ENCODE results near the gene TLCD3A. TPM values are rescaled to one million over a fixed set of nuclear protein-coding genes. Genes with fewer than 3 reads are reported as not detected.

Gene TLCD3A
- 1 to 10 TPM; 5.6 to 5.8 TPM for total RNA-seq

GRCh38 chr17:732067-732901, at the start of gene TLCD3A:
TSS of gene TLCD3A (plus strand) at chr17:732596. CDS start at chr17:732648, 52 bp downstream.
- Mint-ChIP-seq H3K4me3 (peak within 1 kb of the TSS; percentile 76), H3K27ac (peak within 1 kb of the TSS; percentile 81), H3K4me1 (peaks cover 19% of the 10 kb centered on the region), H3K27me3 (peaks cover 12% of the 10 kb centered on the region), H3K9me3 (no peaks in the 10 kb centered on the region), H3K36me3 (ENCODE audit: low read depth) (peaks cover 6% of the 10 kb centered on the region)
- POLR2A ChIA-PET = no interaction called here
- DNase-seq = peak; percentile 47
- CTCF ChIA-PET = interaction anchor here (0.9 to 2.1 kb wide), 2 partner anchors 21 to 27 kb away, joined by 3 to 6 read pairs; no protein-coding TSS in a partner anchor

GRCh38 chr17:683040-683439, 49.4 kb upstream of the TLCD3A start:
- Mint-ChIP-seq H3K4me1 (peaks cover 19% of the 10 kb centered on the region), H3K27ac (no peak overlapping the region), H3K4me3 (no peak overlapping the region), H3K9me3 (no peaks in the 10 kb centered on the region), H3K36me3 (ENCODE audit: low read depth) (peaks cover 18% of the 10 kb centered on the region), H3K27me3 (no peaks in the 10 kb centered on the region)
- ChIA-PET CTCF (interaction anchor here (0.8 kb wide), 1 partner anchor 271 kb away, joined by 4 read pairs; no protein-coding TSS in a partner anchor), POLR2A (no interaction called here)
- DNase-seq = no peak

GRCh38 chr17:683499-684254, 48.7 kb upstream of the TLCD3A start:
- no peak for DNase-seq
- H3K27me3 Mint-ChIP-seq = no peaks in the 10 kb centered on the region
- CTCF ChIA-PET = interaction anchor here (0.8 kb wide), 1 partner anchor 271 kb away, joined by 4 read pairs; no protein-coding TSS in a partner anchor
- H3K27ac Mint-ChIP-seq = no peak overlapping the region
- H3K9me3 Mint-ChIP-seq = no peaks in the 10 kb centered on the region
- H3K4me3 Mint-ChIP-seq = no peak overlapping the region
- POLR2A ChIA-PET = no interaction called here
- peaks cover 24% of the 10 kb centered on the region for H3K4me1 Mint-ChIP-seq
- peaks cover 18% of the 10 kb centered on the region for H3K36me3 Mint-ChIP-seq (ENCODE audit: low read depth)

- CTCF ChIA-PET = no interaction called here
- POLR2A ChIA-PET = no interaction called here
- Mint-ChIP-seq H3K9me3 (no peaks in the 10 kb centered on the region), H3K27me3 (no peaks in the 10 kb centered on the region), H3K4me1 (peaks cover 24% of the 10 kb centered on the region), H3K27ac (no peak overlapping the region), H3K36me3 (ENCODE audit: low read depth) (peaks cover 18% of the 10 kb centered on the region), H3K4me3 (no peak overlapping the region)
- DNase-seq = no peak
Observed at GRCh38 chr17:685006-685405, 47.4 kb upstream of the TLCD3A start.

GRCh38 chr17:688100-688989, 44.1 kb upstream of the TLCD3A start:
- peak; percentile 29 for DNase-seq
- Mint-ChIP-seq H3K27ac (no peak overlapping the region), H3K4me3 (no peak overlapping the region), H3K36me3 (ENCODE audit: low read depth) (peaks cover 19% of the 10 kb centered on the region), H3K27me3 (no peaks in the 10 kb centered on the region), H3K9me3 (no peaks in the 10 kb centered on the region), H3K4me1 (peaks cover 9% of the 10 kb centered on the region)
- POLR2A ChIA-PET = interaction anchor here (0.9 kb wide), 1 partner anchor 276 kb away, joined by 5 read pairs; no protein-coding TSS in a partner anchor
- CTCF ChIA-PET = interaction anchor here (0.8 to 1.9 kb wide), 8 partner anchors 10 to 523 kb away, joined by 3 to 8 read pairs (median 4); no protein-coding TSS in a partner anchor

GRCh38 chr17:689556-690275, 42.7 kb upstream of the TLCD3A start:
- H3K4me1 Mint-ChIP-seq = peaks cover 9% of the 10 kb centered on the region
- H3K4me3 Mint-ChIP-seq = no peak overlapping the region
- DNase-seq = no peak
- H3K36me3 Mint-ChIP-seq (ENCODE audit: low read depth) = peaks cover 22% of the 10 kb centered on the region
- no peaks in the 10 kb centered on the region for H3K27me3 Mint-ChIP-seq
- H3K27ac Mint-ChIP-seq = no peak overlapping the region
- no peaks in the 10 kb centered on the region for H3K9me3 Mint-ChIP-seq
- CTCF ChIA-PET = interaction anchor here (0.7 to 1.0 kb wide), 2 partner anchors 8 to 42 kb away, joined by 3 to 4 read pairs; no protein-coding TSS in a partner anchor
- POLR2A ChIA-PET = no interaction called here

GRCh38 chr17:690361-690760, 42.0 kb upstream of the TLCD3A start:
- Mint-ChIP-seq H3K4me3 (no peak overlapping the region), H3K27ac (no peak overlapping the region), H3K4me1 (peaks cover 9% of the 10 kb centered on the region), H3K27me3 (no peaks in the 10 kb centered on the region), H3K36me3 (ENCODE audit: low read depth) (peaks cover 26% of the 10 kb centered on the region), H3K9me3 (no peaks in the 10 kb centered on the region)
- ChIA-PET POLR2A (no interaction called here), CTCF (interaction anchor here (0.8 to 5.4 kb wide), 2 partner anchors 8 to 278 kb away, joined by 3 to 19 read pairs; no protein-coding TSS in a partner anchor)
- no peak for DNase-seq

- DNase-seq = no peak
- ChIA-PET POLR2A (no interaction called here), CTCF (interaction anchor here (0.7 to 5.4 kb wide), 4 partner anchors 9 to 279 kb away, joined by 3 to 19 read pairs (median 3); no protein-coding TSS in a partner anchor)
- H3K27ac Mint-ChIP-seq = no peak overlapping the region
- H3K9me3 Mint-ChIP-seq = no peaks in the 10 kb centered on the region
- no peaks in the 10 kb centered on the region for H3K27me3 Mint-ChIP-seq
- H3K36me3 Mint-ChIP-seq (ENCODE audit: low read depth) = peaks cover 25% of the 10 kb centered on the region
- H3K4me1 Mint-ChIP-seq = peaks cover 9% of the 10 kb centered on the region
- no peak overlapping the region for H3K4me3 Mint-ChIP-seq
Observed at GRCh38 chr17:691423-691822, 41.0 kb upstream of the TLCD3A start.

GRCh38 chr17:692116-692515, 40.3 kb upstream of the TLCD3A start:
- H3K36me3 Mint-ChIP-seq (ENCODE audit: low read depth) = peaks cover 27% of the 10 kb centered on the region
- ChIA-PET CTCF (interaction anchor here (5.4 kb wide), 1 partner anchor 280 kb away, joined by 19 read pairs; no protein-coding TSS in a partner anchor), POLR2A (no interaction called here)
- no peak for DNase-seq
- peaks cover 9% of the 10 kb centered on the region for H3K4me1 Mint-ChIP-seq
- H3K9me3 Mint-ChIP-seq = no peaks in the 10 kb centered on the region
- no peaks in the 10 kb centered on the region for H3K27me3 Mint-ChIP-seq
- no peak overlapping the region for H3K4me3 Mint-ChIP-seq
- H3K27ac Mint-ChIP-seq = no peak overlapping the region

- H3K27me3 Mint-ChIP-seq = no peaks in the 10 kb centered on the region
- H3K4me1 Mint-ChIP-seq = no peaks in the 10 kb centered on the region
- peaks cover 26% of the 10 kb centered on the region for H3K36me3 Mint-ChIP-seq (ENCODE audit: low read depth)
- no peak for DNase-seq
- H3K9me3 Mint-ChIP-seq = no peaks in the 10 kb centered on the region
- no peak overlapping the region for H3K27ac Mint-ChIP-seq
- no peak overlapping the region for H3K4me3 Mint-ChIP-seq
- CTCF ChIA-PET = interaction anchor here (1.0 to 5.4 kb wide), 2 partner anchors 26 to 282 kb away, joined by 3 to 19 read pairs; no protein-coding TSS in a partner anchor
- POLR2A ChIA-PET = no interaction called here
Observed at GRCh38 chr17:693791-694638, 38.4 kb upstream of the TLCD3A start.

- ChIA-PET POLR2A (no interaction called here), CTCF (no interaction called here)
- Mint-ChIP-seq H3K4me1 (no peaks in the 10 kb centered on the region), H3K27me3 (no peaks in the 10 kb centered on the region), H3K9me3 (no peaks in the 10 kb centered on the region), H3K27ac (no peak overlapping the region), H3K4me3 (no peak overlapping the region), H3K36me3 (ENCODE audit: low read depth) (peaks cover 20% of the 10 kb centered on the region)
- no peak for DNase-seq
Observed at GRCh38 chr17:696369-696768, 36.0 kb upstream of the TLCD3A start.

All from activated CD4-positive, alpha-beta T cell treated with anti-CD3 and anti-CD28 coated beads, Interleukin-2, amount 10 ng/mL, durations not matched to agents 7 days and 5 days (primary cell).